Measurements from ENCODE around the gene HLA-DQB1.

Gene HLA-DQB1

GRCh38 chr6:32615885-32616532 is 50.4 kb downstream of the HLA-DQB1 start:
- TF ChIP-seq PPARA (CRISPR knock-in tag; IDR thresholded peaks at IDR 0.05; ENCODE audit: borderline replicate concordance) (no peak), TSHZ2 (CRISPR knock-in tag; IDR thresholded peaks at IDR 0.05) (no peak), PATZ1 (CRISPR knock-in tag; IDR thresholded peaks at IDR 0.05; ENCODE audit: borderline replicate concordance) (no peak), ZNF8 (CRISPR knock-in tag; IDR thresholded peaks at IDR 0.05) (no peak), RARB (CRISPR knock-in tag; IDR thresholded peaks at IDR 0.05) (no peak), TOX (CRISPR knock-in tag; IDR thresholded peaks at IDR 0.05; ENCODE audit: borderline replicate concordance) (no peak), OSR1 (CRISPR knock-in tag; IDR thresholded peaks at IDR 0.05) (no peak), ZNF565 (CRISPR knock-in tag; conservative IDR thresholded peaks at IDR 0.05; ENCODE audit: low read depth) (no peak), ZFP30 (CRISPR knock-in tag; IDR thresholded peaks at IDR 0.05) (no peak), ZFP3 (CRISPR knock-in tag; IDR thresholded peaks at IDR 0.05) (no peak)
- no peak for ATAC-seq

GRCh38 chr6:32614366-32615081 is 51.9 kb downstream of the HLA-DQB1 start:
- no peak for ATAC-seq
- TF ChIP-seq ZNF8 (CRISPR knock-in tag; IDR thresholded peaks at IDR 0.05) = no peak
- no peak for TF ChIP-seq ZFP30 (CRISPR knock-in tag; IDR thresholded peaks at IDR 0.05)
- TF ChIP-seq ZNF565 (CRISPR knock-in tag; conservative IDR thresholded peaks at IDR 0.05; ENCODE audit: low read depth) = no peak
- TF ChIP-seq ESRRG (CRISPR knock-in tag; IDR thresholded peaks at IDR 0.05) = no peak
- TF ChIP-seq GLIS3 (CRISPR knock-in tag; IDR thresholded peaks at IDR 0.05) = no peak

GRCh38 chr6:32613475-32613874 is 53.0 kb downstream of the HLA-DQB1 start:
- no peak for ATAC-seq
- TF ChIP-seq ZNF70 (CRISPR knock-in tag; IDR thresholded peaks at IDR 0.05) = no peak
- TF ChIP-seq OSR1 (CRISPR knock-in tag; IDR thresholded peaks at IDR 0.05) = no peak
- no peak for TF ChIP-seq PATZ1 (CRISPR knock-in tag; IDR thresholded peaks at IDR 0.05; ENCODE audit: borderline replicate concordance)
- TF ChIP-seq PPARA (CRISPR knock-in tag; IDR thresholded peaks at IDR 0.05; ENCODE audit: borderline replicate concordance) = no peak
- no peak for TF ChIP-seq ISL1 (CRISPR knock-in tag; IDR thresholded peaks at IDR 0.05)
- no peak for TF ChIP-seq RARB (CRISPR knock-in tag; IDR thresholded peaks at IDR 0.05)
- no peak for TF ChIP-seq ZC3H10 (CRISPR knock-in tag; IDR thresholded peaks at IDR 0.05)
- TF ChIP-seq TCF4 (CRISPR knock-in tag; IDR thresholded peaks at IDR 0.05; ENCODE audit: borderline replicate concordance) = no peak
- TF ChIP-seq CREB5 (CRISPR knock-in tag; IDR thresholded peaks at IDR 0.05; ENCODE audit: low read depth) = no peak
- no peak for TF ChIP-seq GLIS3 (CRISPR knock-in tag; IDR thresholded peaks at IDR 0.05)
- no peak for TF ChIP-seq POU6F1 (CRISPR knock-in tag; IDR thresholded peaks at IDR 0.05; ENCODE audit: borderline replicate concordance, low read depth)
- TF ChIP-seq CSRNP3 (CRISPR knock-in tag; IDR thresholded peaks at IDR 0.05) = no peak
- no peak for TF ChIP-seq SNAI2 (CRISPR knock-in tag; IDR thresholded peaks at IDR 0.05)
- no peak for TF ChIP-seq TSHZ2 (CRISPR knock-in tag; IDR thresholded peaks at IDR 0.05)
- TF ChIP-seq CSDC2 (CRISPR knock-in tag; IDR thresholded peaks at IDR 0.05) = no peak
- TF ChIP-seq ESRRG (CRISPR knock-in tag; IDR thresholded peaks at IDR 0.05) = no peak
- no peak for TF ChIP-seq ZFP3 (CRISPR knock-in tag; IDR thresholded peaks at IDR 0.05)
- TF ChIP-seq ZFP30 (CRISPR knock-in tag; IDR thresholded peaks at IDR 0.05) = no peak
- TF ChIP-seq BACH2 (CRISPR knock-in tag; IDR thresholded peaks at IDR 0.05; ENCODE audit: borderline replicate concordance) = no peak
- TF ChIP-seq ZNF565 (CRISPR knock-in tag; conservative IDR thresholded peaks at IDR 0.05; ENCODE audit: low read depth) = no peak
